ENCODE data around the gene DDX10. TPM values are rescaled to one million over a fixed set of nuclear protein-coding genes. Genes with fewer than 3 reads are reported as not detected.

DDX10 gene
- total RNA-seq, 1 experiment from 2014 or later, result 48.3 TPM

GRCh38 chr11:108724974-108725689 lies 60.3 kb downstream of the DDX10 start:
- H3K9ac ChIP-seq (ENCODE audit: extremely low read depth, insufficient read length, low read length), result no peak overlapping the region
- DNase-seq, result no peak
- Mint-ChIP-seq H3K9me3 (no peaks in the 10 kb centered on the region), H3K27me3 (ENCODE audit: low read depth) (no peaks in the 10 kb centered on the region), H3K27ac (no peak overlapping the region), H3K4me3 (no peak overlapping the region), H3K4me1 (no peaks in the 10 kb centered on the region; a peak in 2 of 4 replicates), H3K36me3 (ENCODE audit: insufficient read depth in 1 of 3, low read depth in 3 of 3) (peaks cover 9 to 23% (median 20%) of the 10 kb centered on the region in 3 experiments; a peak in 6 of 7 replicates)
- no peaks in the 10 kb centered on the region for H3K79me1 ChIP-seq (ENCODE audit: insufficient read depth, low read depth, low read length, poor library complexity, severe bottlenecking)
- H4K20me1 ChIP-seq (ENCODE audit: control insufficient read depth, insufficient read depth, insufficient read length), result no peaks in the 10 kb centered on the region
- H2BK12ac ChIP-seq (ENCODE audit: insufficient read length, low read depth, low read length), result no peak overlapping the region
- no peak overlapping the region for H3K14ac ChIP-seq (ENCODE audit: insufficient read depth, low read length)
- no peak overlapping the region for H3K56ac ChIP-seq (ENCODE audit: insufficient read length, low read depth, low read length)
- H3K23me2 ChIP-seq (ENCODE audit: insufficient read length, low read depth, low read length, poor library complexity, severe bottlenecking), result no peaks in the 10 kb centered on the region
- no peak overlapping the region for H2AK5ac ChIP-seq (ENCODE audit: insufficient read length, low read length)
- no peak overlapping the region for H4K8ac ChIP-seq (replicated peaks; ENCODE audit: insufficient read length, low read depth, low read length)
- H2AFZ ChIP-seq (ENCODE audit: low read length), result no peak overlapping the region
- H4K5ac ChIP-seq (ENCODE audit: insufficient read length, low read depth, low read length), result no peak overlapping the region
- TF ChIP-seq, protein P1, sequence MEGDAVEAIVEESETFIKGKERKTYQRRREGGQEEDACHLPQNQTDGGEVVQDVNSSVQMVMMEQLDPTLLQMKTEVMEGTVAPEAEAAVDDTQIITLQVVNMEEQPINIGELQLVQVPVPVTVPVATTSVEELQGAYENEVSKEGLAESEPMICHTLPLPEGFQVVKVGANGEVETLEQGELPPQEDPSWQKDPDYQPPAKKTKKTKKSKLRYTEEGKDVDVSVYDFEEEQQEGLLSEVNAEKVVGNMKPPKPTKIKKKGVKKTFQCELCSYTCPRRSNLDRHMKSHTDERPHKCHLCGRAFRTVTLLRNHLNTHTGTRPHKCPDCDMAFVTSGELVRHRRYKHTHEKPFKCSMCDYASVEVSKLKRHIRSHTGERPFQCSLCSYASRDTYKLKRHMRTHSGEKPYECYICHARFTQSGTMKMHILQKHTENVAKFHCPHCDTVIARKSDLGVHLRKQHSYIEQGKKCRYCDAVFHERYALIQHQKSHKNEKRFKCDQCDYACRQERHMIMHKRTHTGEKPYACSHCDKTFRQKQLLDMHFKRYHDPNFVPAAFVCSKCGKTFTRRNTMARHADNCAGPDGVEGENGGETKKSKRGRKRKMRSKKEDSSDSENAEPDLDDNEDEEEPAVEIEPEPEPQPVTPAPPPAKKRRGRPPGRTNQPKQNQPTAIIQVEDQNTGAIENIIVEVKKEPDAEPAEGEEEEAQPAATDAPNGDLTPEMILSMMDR (conservative IDR thresholded peaks at IDR 0.05), result no peak
- H3T11ph ChIP-seq (ENCODE audit: low read length), result no peak overlapping the region
- H3K27ac ChIP-seq (ENCODE audit: insufficient read length, low read depth, low read length), result no peak overlapping the region
- H3K23ac ChIP-seq (ENCODE audit: insufficient read length, low read depth, low read length), result no peak overlapping the region
- no peak overlapping the region for H4K91ac ChIP-seq (ENCODE audit: insufficient read length, low read depth, low read length)
- H3K9me3 ChIP-seq (ENCODE audit: control insufficient read depth, low read depth, low read length), result no peaks in the 10 kb centered on the region
- no peak overlapping the region for H3K4ac ChIP-seq (ENCODE audit: low read depth, low read length)
- no peak overlapping the region for H2BK120ac ChIP-seq (ENCODE audit: low read depth, low read length, poor library complexity, severe bottlenecking)
- H3K4me2 ChIP-seq (ENCODE audit: insufficient read depth, insufficient read length, low read length), result no peak overlapping the region
- no CpG with 5 or more reads among the region's 5 CpGs for WGBS (ENCODE audit: extremely low coverage, insufficient read length, low lambda C conversion rate)
- H3K18ac ChIP-seq (ENCODE audit: insufficient read length, low read depth, low read length), result no peak overlapping the region
- H2BK20ac ChIP-seq (ENCODE audit: low read depth, low read length, poor library complexity, severe bottlenecking), result no peak overlapping the region
- H3K27me3 ChIP-seq (ENCODE audit: insufficient read depth, low read length), result no peaks in the 10 kb centered on the region
- no peak overlapping the region for H2BK15ac ChIP-seq (ENCODE audit: low read depth, low read length)
- H3K4me1 ChIP-seq (ENCODE audit: insufficient read depth, low read length), result no peaks in the 10 kb centered on the region
- no peak overlapping the region for H2BK5ac ChIP-seq (ENCODE audit: insufficient read length, low read length)
- no peaks in the 10 kb centered on the region for H3K79me2 ChIP-seq (ENCODE audit: insufficient read depth, low read length)
